ENCODE measurements around the gene HS6ST2. TPM values are rescaled to one million over a fixed set of nuclear protein-coding genes. Genes with fewer than 3 reads are reported as not detected.

HS6ST2 gene
- total and polyA plus RNA-seq, 9 of the 15 experiments (the other 6 are each of a cell fraction or from before 2014, with no cell fraction given), result not detected

DNA sequence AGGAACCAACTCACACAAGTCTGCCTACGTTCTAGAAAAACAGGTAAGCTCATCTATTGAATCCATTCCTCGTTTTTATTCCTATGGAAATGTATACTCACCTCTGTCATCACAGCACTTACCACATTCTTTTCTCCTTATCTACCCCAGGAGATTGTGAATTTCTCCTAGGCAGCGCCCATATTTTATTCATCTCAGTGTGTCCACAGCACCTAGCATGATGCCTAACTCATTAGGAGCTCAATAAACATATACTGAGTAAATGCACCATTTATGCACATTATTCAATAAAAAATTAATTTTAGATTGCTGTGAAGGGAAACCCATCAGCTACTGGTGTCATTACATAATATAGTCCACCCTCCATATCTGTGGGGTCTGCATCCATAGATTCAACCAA is 363.4 kb downstream of the HS6ST2 start:
- ChIA-PET POLR2A (interaction anchor here (0.7 kb wide), 1 partner anchor 903 kb away, joined by 3 read pairs; no protein-coding TSS in a partner anchor), CTCF (ENCODE audit: low intra/inter-chr PET ratio) (no interaction called here)
- ATAC-seq (no peak), FAIRE-seq (no peak), DNase-seq (ENCODE audit: extremely low read depth in 1 of 4, low spot score in 3 of 4) (no peak)
- Histone ChIP-seq H3K4me1 (replicated peaks in 1 of 2; ENCODE audit: control insufficient read depth in 2 of 2, insufficient read depth in 2 of 2, low read length in 2 of 2) (no peaks in the 10 kb centered on the region), H3K9me1 (ENCODE audit: control insufficient read depth, insufficient read depth, low read length) (no peaks in the 10 kb centered on the region), H4K20me1 (replicated peaks; ENCODE audit: control insufficient read depth, insufficient read depth, low read length) (no peaks in the 10 kb centered on the region), H2AFZ (ENCODE audit: low read depth, low read length) (no peak overlapping the region), H3K4me3 (no peak overlapping the region), H3K4me2 (ENCODE audit: insufficient read depth, low read length) (no peak overlapping the region), H3K27ac (ENCODE audit: extremely low read depth, low read depth, low read length) (no peak overlapping the region), H3K27me3 (ENCODE audit: control insufficient read depth in 2 of 2, insufficient read depth in 2 of 2, low read length in 2 of 2) (no peaks in the 10 kb centered on the region), H3K36me3 (ENCODE audit: control insufficient read depth, insufficient read depth, low read length) (no peaks in the 10 kb centered on the region), H3K79me2 (ENCODE audit: control insufficient read depth, insufficient read depth, low read length) (no peaks in the 10 kb centered on the region), H3K9ac (ENCODE audit: insufficient read depth in 1 of 2, low read depth in 2 of 2, low read length in 2 of 2) (no peak overlapping the region), H3K9me3 (replicated peaks; ENCODE audit: control insufficient read depth, insufficient read depth, low read depth, low read length) (no peaks in the 10 kb centered on the region)
- WGBS (ENCODE audit: insufficient coverage, low coverage, missing lambda C conversion rate), result 2% methylated on average over 3 of the region's 3 CpGs
- no peak for TF ChIP-seq CBFA2T3 (IDR thresholded peaks at IDR 0.05)
- no peak for TF ChIP-seq ZNF121 (CRISPR knock-in tag; conservative IDR thresholded peaks at IDR 0.05)
- TF ChIP-seq PHF21A (IDR thresholded peaks at IDR 0.05; ENCODE audit: borderline replicate concordance, low read depth), result no peak
- TF ChIP-seq MAFG (tag; conservative IDR thresholded peaks at IDR 0.05), result no peak
- no peak for TF ChIP-seq YY1 (IDR thresholded peaks at IDR 0.05; ENCODE audit: borderline replicate concordance in 1 of 3, control insufficient read depth in 1 of 3, extremely low read depth in 1 of 3, insufficient read depth in 3 of 3, insufficient read length in 1 of 3, insufficient replicate concordance in 2 of 3, low read depth in 1 of 3, low read length in 2 of 3)
- TF ChIP-seq, protein P1, sequence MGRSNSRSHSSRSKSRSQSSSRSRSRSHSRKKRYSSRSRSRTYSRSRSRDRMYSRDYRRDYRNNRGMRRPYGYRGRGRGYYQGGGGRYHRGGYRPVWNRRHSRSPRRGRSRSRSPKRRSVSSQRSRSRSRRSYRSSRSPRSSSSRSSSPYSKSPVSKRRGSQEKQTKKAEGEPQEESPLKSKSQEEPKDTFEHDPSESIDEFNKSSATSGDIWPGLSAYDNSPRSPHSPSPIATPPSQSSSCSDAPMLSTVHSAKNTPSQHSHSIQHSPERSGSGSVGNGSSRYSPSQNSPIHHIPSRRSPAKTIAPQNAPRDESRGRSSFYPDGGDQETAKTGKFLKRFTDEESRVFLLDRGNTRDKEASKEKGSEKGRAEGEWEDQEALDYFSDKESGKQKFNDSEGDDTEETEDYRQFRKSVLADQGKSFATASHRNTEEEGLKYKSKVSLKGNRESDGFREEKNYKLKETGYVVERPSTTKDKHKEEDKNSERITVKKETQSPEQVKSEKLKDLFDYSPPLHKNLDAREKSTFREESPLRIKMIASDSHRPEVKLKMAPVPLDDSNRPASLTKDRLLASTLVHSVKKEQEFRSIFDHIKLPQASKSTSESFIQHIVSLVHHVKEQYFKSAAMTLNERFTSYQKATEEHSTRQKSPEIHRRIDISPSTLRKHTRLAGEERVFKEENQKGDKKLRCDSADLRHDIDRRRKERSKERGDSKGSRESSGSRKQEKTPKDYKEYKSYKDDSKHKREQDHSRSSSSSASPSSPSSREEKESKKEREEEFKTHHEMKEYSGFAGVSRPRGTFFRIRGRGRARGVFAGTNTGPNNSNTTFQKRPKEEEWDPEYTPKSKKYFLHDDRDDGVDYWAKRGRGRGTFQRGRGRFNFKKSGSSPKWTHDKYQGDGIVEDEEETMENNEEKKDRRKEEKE (IDR thresholded peaks at IDR 0.05; ENCODE audit: borderline replicate concordance in 1 of 2, control insufficient read depth in 1 of 2, low read depth in 2 of 2, low read length in 1 of 2), result no peak
- TF ChIP-seq, protein P2, sequence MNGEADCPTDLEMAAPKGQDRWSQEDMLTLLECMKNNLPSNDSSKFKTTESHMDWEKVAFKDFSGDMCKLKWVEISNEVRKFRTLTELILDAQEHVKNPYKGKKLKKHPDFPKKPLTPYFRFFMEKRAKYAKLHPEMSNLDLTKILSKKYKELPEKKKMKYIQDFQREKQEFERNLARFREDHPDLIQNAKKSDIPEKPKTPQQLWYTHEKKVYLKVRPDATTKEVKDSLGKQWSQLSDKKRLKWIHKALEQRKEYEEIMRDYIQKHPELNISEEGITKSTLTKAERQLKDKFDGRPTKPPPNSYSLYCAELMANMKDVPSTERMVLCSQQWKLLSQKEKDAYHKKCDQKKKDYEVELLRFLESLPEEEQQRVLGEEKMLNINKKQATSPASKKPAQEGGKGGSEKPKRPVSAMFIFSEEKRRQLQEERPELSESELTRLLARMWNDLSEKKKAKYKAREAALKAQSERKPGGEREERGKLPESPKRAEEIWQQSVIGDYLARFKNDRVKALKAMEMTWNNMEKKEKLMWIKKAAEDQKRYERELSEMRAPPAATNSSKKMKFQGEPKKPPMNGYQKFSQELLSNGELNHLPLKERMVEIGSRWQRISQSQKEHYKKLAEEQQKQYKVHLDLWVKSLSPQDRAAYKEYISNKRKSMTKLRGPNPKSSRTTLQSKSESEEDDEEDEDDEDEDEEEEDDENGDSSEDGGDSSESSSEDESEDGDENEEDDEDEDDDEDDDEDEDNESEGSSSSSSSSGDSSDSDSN (IDR thresholded peaks at IDR 0.05; ENCODE audit: borderline replicate concordance in 1 of 2, low read depth in 2 of 2, low read length in 2 of 2), result no peak
- no peak for TF ChIP-seq RAD21 (CRISPR knock-in tag; conservative IDR thresholded peaks at IDR 0.05 in 1 of 2, IDR thresholded peaks at IDR 0.05 in 1 of 2)
- no peak for TF ChIP-seq ZNF274 (IDR thresholded peaks at IDR 0.05; ENCODE audit: borderline replicate concordance, low read depth, low read length)
- TF ChIP-seq, protein P3, sequence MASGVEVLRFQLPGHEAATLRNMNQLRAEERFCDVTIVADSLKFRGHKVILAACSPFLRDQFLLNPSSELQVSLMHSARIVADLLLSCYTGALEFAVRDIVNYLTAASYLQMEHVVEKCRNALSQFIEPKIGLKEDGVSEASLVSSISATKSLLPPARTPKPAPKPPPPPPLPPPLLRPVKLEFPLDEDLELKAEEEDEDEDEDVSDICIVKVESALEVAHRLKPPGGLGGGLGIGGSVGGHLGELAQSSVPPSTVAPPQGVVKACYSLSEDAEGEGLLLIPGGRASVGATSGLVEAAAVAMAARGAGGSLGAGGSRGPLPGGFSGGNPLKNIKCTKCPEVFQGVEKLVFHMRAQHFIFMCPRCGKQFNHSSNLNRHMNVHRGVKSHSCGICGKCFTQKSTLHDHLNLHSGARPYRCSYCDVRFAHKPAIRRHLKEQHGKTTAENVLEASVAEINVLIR (CRISPR knock-in tag; IDR thresholded peaks at IDR 0.05), result no peak
- TF ChIP-seq EZH2 (IDR thresholded peaks at IDR 0.05; ENCODE audit: borderline replicate concordance, low read depth, low read length), result no peak
- TF ChIP-seq TBL1XR1 (IDR thresholded peaks at IDR 0.05; ENCODE audit: low read length in 2 of 2), result no peak
- TF ChIP-seq ATF1 (CRISPR knock-in tag; IDR thresholded peaks at IDR 0.05), result no peak
- no peak for TF ChIP-seq ATF1 (tag; IDR thresholded peaks at IDR 0.05)
- in situ Hi-C loops (cut with MboI) (loop anchor here (10.0 kb wide), 1 partner anchor 370 kb away; no protein-coding TSS in a partner anchor), intact Hi-C loops (cut with micrococcal nuclease) (no loop called here)
- no TSS peak for BruUV-seq (replicated peaks)

Data from K562 (cell line).